Measurements from ENCODE around the gene CDH4.

- TF ChIP-seq RORB (CRISPR knock-in tag; IDR thresholded peaks at IDR 0.05): no peak
- TF ChIP-seq CDX4 (CRISPR knock-in tag; IDR thresholded peaks at IDR 0.05; ENCODE audit: borderline replicate concordance): no peak
- no peak for TF ChIP-seq CTCF (IDR thresholded peaks at IDR 0.05)
- TF ChIP-seq MLX (CRISPR knock-in tag; IDR thresholded peaks at IDR 0.05): no peak
- TF ChIP-seq ZNF281 (CRISPR knock-in tag; IDR thresholded peaks at IDR 0.05): no peak
- no peak for TF ChIP-seq PRRX2 (CRISPR knock-in tag; IDR thresholded peaks at IDR 0.05)
- TF ChIP-seq TP53 (CRISPR knock-in tag; IDR thresholded peaks at IDR 0.05): no peak
- no peak for TF ChIP-seq TEAD1 (CRISPR knock-in tag; IDR thresholded peaks at IDR 0.05)
- TF ChIP-seq SMAD3 (CRISPR knock-in tag; IDR thresholded peaks at IDR 0.05; ENCODE audit: borderline replicate concordance): no peak
- TF ChIP-seq HMGXB4 (CRISPR knock-in tag; IDR thresholded peaks at IDR 0.05): no peak
- no peak for TF ChIP-seq ZNF532 (CRISPR knock-in tag; IDR thresholded peaks at IDR 0.05; ENCODE audit: borderline replicate concordance)
Observed at GRCh38 chr20:61441537-61441936, 189.5 kb downstream of the CDH4 start.
